Activated CD8-positive, alpha-beta T cell treated with anti-CD3 and anti-CD28 coated beads for 36 hours (primary cell): ENCODE results near the gene TNS2. TPM values are rescaled to one million over a fixed set of nuclear protein-coding genes. Genes with fewer than 3 reads are reported as not detected.

ENCODE experiments used
- ATAC-seq: fragments of 200-7000 bp; cut with Tn5 transposase; one replicate; pipeline ENCODE4 v1.10.0; 2021; ENCODE audit warnings: mild to moderate bottlenecking, moderate library complexity
- CTCF ChIA-PET: fragments of 350-600 bp; sonication (Branson Sonifier 250); formaldehyde crosslinking; loops from one replicate; lab custom pipeline; 2021; ENCODE audit warnings: antibody characterized with exemption; lab: Charles Lee
- POLR2A ChIA-PET: fragments of 350-600 bp; sonication (Branson Sonifier 250); formaldehyde crosslinking; loops from one replicate; lab custom pipeline; 2021; ENCODE audit warnings: antibody characterized with exemption; lab: Charles Lee
- DNase-seq: peaks from one replicate; pipeline ENCODE4 v3.0.0-alpha.2; 2020
- H3K27ac Mint-ChIP-seq: one replicate; pipeline ENCODE4 v1.8.0; 2021; ENCODE audit warnings: mild to moderate bottlenecking, mixed read lengths
- H3K27me3 Mint-ChIP-seq: one replicate; pipeline ENCODE4 v1.8.0; 2021; ENCODE audit warnings: mixed read lengths
- H3K36me3 Mint-ChIP-seq: one replicate; pipeline ENCODE4 v1.8.0; 2021; ENCODE audit warnings: low read depth, mixed read lengths
- H3K4me1 Mint-ChIP-seq: one replicate; pipeline ENCODE4 v1.8.0; 2021; ENCODE audit warnings: low read depth, mixed read lengths
- H3K4me3 Mint-ChIP-seq: one replicate; pipeline ENCODE4 v1.8.0; 2021; ENCODE audit warnings: mild to moderate bottlenecking, moderate library complexity, mixed read lengths
- H3K9me3 Mint-ChIP-seq: one replicate; pipeline ENCODE4 v1.8.0; 2021; ENCODE audit warnings: mixed read lengths
- intact Hi-C: fragments of 100-400 bp; cut with micrococcal nuclease; formaldehyde crosslinking; loops from one replicate; pipeline ENCODE4 v1.10.0; 2022
- total RNA-seq, 2 experiments: library from RNA; stranded (reverse); gene quantifications; one replicate each; pipeline ENCODE4 v1.2.3, GENCODE V29; 2021
- TF ChIP-seq, protein P1 (sequence below): fragments of 200-600 bp; IDR thresholded peaks from one replicate; pipeline ENCODE4 v1.8.0; 2022; ENCODE audit warnings: antibody characterized with exemption, mild to moderate bottlenecking

The TNS2 gene
- total RNA-seq, 2 experiments from 2014 or later, result 1.1 to 1.6 TPM

DNA sequence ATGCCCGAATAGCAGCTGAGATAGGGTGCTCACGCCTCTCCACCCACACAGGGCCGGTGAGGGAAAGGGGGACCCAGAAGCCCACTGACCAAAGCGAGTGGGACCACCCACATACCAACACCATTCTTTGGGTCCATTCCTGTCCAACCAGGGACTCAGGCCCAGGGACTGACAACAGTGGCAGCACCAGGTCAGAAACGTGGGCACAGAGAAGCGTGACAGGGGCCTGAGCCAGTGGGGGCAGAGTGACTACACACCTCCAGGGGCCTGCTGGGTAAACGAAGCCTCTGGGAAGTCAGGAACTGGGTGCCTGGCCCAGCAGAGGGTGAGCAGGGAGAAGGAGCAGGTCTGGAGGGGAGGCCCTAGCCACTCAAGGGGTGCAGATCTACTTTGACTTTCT, 15.6 kb downstream of the TNS2 start:
- no peak for ATAC-seq
- DNase-seq, result no peak
- no peak overlapping the region for H3K27ac Mint-ChIP-seq
- intact Hi-C loops, result no loop called here
- H3K4me3 Mint-ChIP-seq, result no peak overlapping the region
- ChIA-PET POLR2A (interaction anchor here (0.7 to 5.6 kb wide), 8 partner anchors 11 to 117 kb away, joined by 3 to 37 read pairs (median 6); partner anchors contain the start of genes IGFBP6, SOAT2 and SPRYD3), CTCF (interaction anchor here (0.6 to 12.1 kb wide), 43 partner anchors 11 to 280 kb away, joined by 3 to 553 read pairs (median 4); partner anchors contain the start of genes AAAS, CSAD, EIF4B and ESPL1)
- TF ChIP-seq, protein P1, sequence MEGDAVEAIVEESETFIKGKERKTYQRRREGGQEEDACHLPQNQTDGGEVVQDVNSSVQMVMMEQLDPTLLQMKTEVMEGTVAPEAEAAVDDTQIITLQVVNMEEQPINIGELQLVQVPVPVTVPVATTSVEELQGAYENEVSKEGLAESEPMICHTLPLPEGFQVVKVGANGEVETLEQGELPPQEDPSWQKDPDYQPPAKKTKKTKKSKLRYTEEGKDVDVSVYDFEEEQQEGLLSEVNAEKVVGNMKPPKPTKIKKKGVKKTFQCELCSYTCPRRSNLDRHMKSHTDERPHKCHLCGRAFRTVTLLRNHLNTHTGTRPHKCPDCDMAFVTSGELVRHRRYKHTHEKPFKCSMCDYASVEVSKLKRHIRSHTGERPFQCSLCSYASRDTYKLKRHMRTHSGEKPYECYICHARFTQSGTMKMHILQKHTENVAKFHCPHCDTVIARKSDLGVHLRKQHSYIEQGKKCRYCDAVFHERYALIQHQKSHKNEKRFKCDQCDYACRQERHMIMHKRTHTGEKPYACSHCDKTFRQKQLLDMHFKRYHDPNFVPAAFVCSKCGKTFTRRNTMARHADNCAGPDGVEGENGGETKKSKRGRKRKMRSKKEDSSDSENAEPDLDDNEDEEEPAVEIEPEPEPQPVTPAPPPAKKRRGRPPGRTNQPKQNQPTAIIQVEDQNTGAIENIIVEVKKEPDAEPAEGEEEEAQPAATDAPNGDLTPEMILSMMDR, result no peak
- no peaks in the 10 kb centered on the region for H3K9me3 Mint-ChIP-seq
- H3K27me3 Mint-ChIP-seq, result no peaks in the 10 kb centered on the region
- H3K4me1 Mint-ChIP-seq, result peaks cover 12% of the 10 kb centered on the region
- H3K36me3 Mint-ChIP-seq, result peaks cover 16% of the 10 kb centered on the region

DNA sequence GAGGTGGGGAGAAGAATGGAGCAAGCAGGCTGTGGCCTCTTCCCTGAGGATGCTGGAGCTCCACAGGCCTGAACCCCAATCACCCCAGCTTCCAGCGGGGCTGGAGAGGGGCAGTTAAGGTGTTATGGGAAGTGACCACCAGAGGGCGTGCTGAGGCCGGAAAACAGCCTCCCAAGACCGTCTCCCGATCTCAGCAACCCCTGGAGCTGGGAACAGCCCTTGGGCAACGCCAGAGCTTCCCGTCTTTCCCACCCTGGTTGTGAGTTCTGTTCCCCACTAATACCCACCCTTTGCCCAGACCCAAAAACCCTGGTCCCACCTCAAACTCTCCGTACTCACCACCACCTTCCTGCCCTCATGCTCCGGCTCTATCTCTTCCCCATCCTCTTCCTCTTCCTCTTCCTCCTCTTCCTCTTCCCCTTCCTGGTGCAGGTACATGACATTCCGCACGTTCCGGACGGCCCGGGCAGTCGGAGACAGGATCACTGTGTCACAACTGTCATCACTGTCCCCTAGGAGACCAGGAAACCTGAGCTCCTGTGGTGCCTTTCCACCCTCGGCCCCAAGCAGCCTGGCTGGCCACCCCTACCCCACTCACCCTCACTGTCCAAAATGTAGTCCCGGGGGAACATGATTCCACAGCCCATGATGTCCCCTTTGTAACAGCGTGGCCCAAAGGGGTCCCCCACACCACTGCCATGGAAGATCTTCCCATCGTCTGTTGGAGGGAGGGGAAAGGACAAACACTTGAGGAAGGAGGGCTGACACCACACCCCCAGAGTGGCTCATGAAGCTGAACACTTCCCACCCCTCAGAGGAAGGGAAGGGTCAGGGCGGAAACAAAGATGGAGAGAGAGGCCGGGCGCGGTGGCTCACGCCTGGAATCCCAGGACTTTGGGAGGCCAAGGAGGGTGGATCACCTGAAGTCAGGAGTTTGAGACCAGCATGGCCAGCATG, 16.4 kb downstream of the TNS2 start:
- H3K36me3 Mint-ChIP-seq, result peaks cover 16% of the 10 kb centered on the region
- POLR2A ChIA-PET, result interaction anchor here (0.7 to 5.6 kb wide), 11 partner anchors 9 to 116 kb away, joined by 3 to 37 read pairs (median 3); partner anchors contain the start of genes IGFBP6, SOAT2 and SPRYD3
- H3K9me3 Mint-ChIP-seq, result no peaks in the 10 kb centered on the region
- DNase-seq (peak; percentile 80), ATAC-seq (peak; percentile 66)
- TF ChIP-seq, protein P1, result peak; percentile 96
- H3K4me3 Mint-ChIP-seq, result no peak overlapping the region
- intact Hi-C loops, result loop anchor here (2.0 kb wide), 1 partner anchor 33 kb away; no protein-coding TSS in a partner anchor
- peak overlapping the region; percentile 40 for H3K27ac Mint-ChIP-seq
- H3K27me3 Mint-ChIP-seq, result no peaks in the 10 kb centered on the region
- CTCF ChIA-PET, result interaction anchor here (0.6 to 12.1 kb wide), 45 partner anchors 12 to 279 kb away, joined by 3 to 553 read pairs (median 4); partner anchors contain the start of genes AAAS, CSAD, EIF4B and ESPL1
- peaks cover 12% of the 10 kb centered on the region for H3K4me1 Mint-ChIP-seq

DNA sequence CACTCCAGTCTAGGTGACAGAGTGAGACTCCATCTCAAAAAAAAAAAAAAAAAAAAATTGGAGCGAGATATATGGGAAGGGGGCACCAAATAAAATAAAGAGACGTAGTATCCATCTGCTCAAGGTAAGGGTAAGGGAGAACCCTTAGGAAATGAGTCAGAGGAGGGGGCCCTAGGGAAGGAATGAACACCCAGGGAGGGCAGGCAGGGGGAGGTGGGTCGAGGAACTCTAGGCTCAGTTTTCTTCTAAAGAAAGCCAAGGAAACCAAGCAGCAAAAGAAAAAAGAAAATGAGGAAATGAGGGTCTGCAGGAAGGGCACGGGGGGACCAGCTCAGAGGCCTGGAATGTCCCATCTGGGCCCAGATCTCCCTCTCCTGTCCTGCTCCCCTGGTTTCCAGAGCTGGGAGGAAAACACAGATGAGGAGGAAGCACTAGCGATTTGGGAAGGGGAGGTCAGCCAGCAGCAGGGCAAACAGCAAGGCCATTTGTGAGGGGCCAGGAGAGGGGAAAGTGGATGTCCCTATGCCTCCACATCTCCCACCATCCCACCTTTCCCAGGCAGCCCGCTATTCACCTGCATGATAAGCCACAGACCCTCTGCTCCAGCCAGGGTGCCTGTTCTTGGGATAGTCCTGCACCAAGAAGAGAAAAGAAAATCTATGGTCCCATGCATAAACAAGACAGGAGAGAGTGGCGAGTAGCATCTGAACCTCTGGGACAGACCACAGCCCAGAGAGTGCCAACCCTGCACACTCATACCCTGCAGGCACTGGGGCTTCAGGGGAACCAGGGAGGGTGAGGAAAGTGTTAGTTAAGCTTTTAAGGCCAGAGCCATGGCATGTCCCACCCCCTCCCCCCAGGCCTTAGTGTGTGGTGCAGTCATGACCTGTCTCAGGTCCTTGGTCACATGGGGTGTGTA, 17.5 kb downstream of the TNS2 start:
- TF ChIP-seq, protein P1, result no peak
- Mint-ChIP-seq H3K36me3 (peaks cover 19% of the 10 kb centered on the region), H3K4me3 (no peak overlapping the region), H3K4me1 (peaks cover 12% of the 10 kb centered on the region), H3K27me3 (no peaks in the 10 kb centered on the region), H3K9me3 (no peaks in the 10 kb centered on the region), H3K27ac (peak overlapping the region; percentile 47)
- peak; percentile 45 for DNase-seq
- ChIA-PET CTCF (interaction anchor here (0.8 to 12.1 kb wide), 11 partner anchors 13 to 211 kb away, joined by 3 to 553 read pairs (median 11); partner anchors contain the start of genes IGFBP6, SOAT2 and SPRYD3), POLR2A (interaction anchor here (0.5 to 5.6 kb wide), 4 partner anchors 12 to 169 kb away, joined by 4 to 37 read pairs (median 22); partner anchors contain the start of genes IGFBP6, SOAT2 and SPRYD3)
- ATAC-seq, result peak; percentile 44
- intact Hi-C loops, result loop anchor here (2.0 kb wide), 1 partner anchor 31 kb away; no protein-coding TSS in a partner anchor

DNA sequence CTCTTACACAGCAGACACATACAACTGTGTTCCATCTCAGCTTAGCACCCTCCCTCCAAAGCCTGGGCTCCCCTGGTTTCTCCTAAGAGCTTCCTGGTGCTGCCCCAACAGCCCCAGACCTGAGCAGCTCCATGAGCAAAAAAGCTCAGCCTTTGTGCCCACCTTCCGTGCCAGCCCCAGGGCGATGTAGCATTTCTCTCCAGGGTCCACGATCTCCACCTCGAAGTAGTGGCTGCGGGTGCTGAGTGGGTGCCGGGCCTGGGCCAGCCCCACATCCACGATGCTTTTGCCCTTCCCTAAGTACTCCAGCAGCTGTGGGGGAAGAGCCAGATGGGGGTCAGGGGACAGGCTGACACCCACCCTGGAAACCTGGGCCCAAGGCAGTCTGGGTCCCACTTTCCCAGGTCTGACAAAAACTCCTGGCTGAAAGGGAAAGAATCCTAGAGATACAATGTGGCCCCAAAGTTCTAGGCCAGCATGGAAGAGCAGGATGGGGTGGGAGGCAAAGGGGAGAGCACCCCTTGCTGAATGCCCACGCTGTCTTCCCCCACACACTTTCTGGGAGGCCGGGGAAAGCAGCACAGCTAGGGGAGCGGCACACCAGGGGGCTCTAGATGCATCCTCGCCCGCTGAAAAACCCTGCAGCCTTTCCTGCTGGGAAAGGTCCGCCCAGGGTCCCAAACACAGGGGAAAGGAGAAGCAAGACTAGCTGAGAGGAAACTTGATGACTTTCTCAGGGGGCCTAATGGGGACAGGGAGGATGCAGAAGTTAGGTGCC, 18.3 kb downstream of the TNS2 start:
- intact Hi-C loops, result loop anchor here (2.0 kb wide), 1 partner anchor 31 kb away; no protein-coding TSS in a partner anchor
- TF ChIP-seq, protein P1, result no peak
- Mint-ChIP-seq H3K4me3 (no peak overlapping the region), H3K4me1 (peaks cover 12% of the 10 kb centered on the region), H3K27me3 (no peaks in the 10 kb centered on the region), H3K27ac (peak overlapping the region; percentile 29), H3K9me3 (no peaks in the 10 kb centered on the region), H3K36me3 (peaks cover 25% of the 10 kb centered on the region)
- ATAC-seq, result no peak
- DNase-seq, result no peak
- POLR2A ChIA-PET, result interaction anchor here (0.5 to 5.6 kb wide), 3 partner anchors 11 to 168 kb away, joined by 4 to 37 read pairs (median 32); partner anchors contain the start of genes IGFBP6 and SPRYD3
- CTCF ChIA-PET, result interaction anchor here (0.8 to 12.1 kb wide), 5 partner anchors 13 to 146 kb away, joined by 3 to 553 read pairs (median 4); partner anchors contain the start of genes IGFBP6, SOAT2 and SPRYD3
